ENCODE measurements around the gene ROS1.

DNA sequence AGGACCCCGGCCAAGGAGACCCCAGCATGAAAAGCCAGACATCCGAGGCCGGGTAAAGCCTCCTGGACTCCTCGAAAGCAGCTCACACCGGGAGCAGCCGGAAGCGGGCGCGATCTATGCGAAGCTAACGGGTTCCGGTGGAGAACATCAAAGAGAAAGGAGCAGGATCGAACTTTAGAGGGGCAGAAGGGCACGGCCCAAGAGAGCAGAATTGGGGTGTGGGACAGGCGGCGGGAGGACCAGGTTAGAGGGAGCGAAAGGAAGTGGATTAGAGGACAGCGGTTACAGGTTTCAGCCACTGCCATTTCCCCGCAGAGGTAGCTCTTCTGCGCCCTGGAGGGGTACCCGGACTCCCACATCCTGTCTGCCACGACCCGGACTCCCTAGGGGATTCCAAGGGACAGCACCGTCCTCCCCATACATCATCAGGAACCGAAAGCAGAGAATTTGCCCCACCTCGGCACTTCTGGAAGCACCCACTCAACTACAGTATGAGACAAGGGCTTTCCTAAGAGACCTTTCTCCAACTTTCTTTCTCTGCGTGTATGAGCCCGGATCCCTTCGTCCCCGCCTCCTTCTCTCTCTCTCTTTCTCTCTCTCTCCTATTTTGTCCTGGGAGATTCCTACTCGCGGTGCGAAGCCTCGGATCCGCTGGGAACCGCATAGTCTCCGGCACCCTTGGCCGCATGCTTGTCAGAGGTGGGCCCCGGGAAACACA is 160.9 kb downstream of the ROS1 start:
- TF ChIP-seq, protein P1, sequence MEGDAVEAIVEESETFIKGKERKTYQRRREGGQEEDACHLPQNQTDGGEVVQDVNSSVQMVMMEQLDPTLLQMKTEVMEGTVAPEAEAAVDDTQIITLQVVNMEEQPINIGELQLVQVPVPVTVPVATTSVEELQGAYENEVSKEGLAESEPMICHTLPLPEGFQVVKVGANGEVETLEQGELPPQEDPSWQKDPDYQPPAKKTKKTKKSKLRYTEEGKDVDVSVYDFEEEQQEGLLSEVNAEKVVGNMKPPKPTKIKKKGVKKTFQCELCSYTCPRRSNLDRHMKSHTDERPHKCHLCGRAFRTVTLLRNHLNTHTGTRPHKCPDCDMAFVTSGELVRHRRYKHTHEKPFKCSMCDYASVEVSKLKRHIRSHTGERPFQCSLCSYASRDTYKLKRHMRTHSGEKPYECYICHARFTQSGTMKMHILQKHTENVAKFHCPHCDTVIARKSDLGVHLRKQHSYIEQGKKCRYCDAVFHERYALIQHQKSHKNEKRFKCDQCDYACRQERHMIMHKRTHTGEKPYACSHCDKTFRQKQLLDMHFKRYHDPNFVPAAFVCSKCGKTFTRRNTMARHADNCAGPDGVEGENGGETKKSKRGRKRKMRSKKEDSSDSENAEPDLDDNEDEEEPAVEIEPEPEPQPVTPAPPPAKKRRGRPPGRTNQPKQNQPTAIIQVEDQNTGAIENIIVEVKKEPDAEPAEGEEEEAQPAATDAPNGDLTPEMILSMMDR (IDR thresholded peaks at IDR 0.05): no peak
- TF ChIP-seq EZH2phosphoT487 (IDR thresholded peaks at IDR 0.05): peak; percentile 76
- TF ChIP-seq EZH2 (IDR thresholded peaks at IDR 0.05): peak; percentile 86

Measured in neural progenitor cell (in vitro differentiated cells).